ENCODE data around the gene FBL.

FBL gene

GRCh38 chr19:39867133-39867532, 21.0 kb upstream of the FBL start:
- CTCF ChIA-PET = interaction anchor here (0.6 kb wide), 1 partner anchor 23 kb away, joined by 3 read pairs; no protein-coding TSS in a partner anchor
- no peak for DNase-seq (ENCODE audit: extremely low spot score)
- POLR2A ChIA-PET = interaction anchor here (1.3 kb wide), 1 partner anchor 20 kb away, joined by 6 read pairs; the partner anchor contains the start of gene FBL
- TF ChIP-seq SP1 (IDR thresholded peaks at IDR 0.05) (no peak), FOXK2 (IDR thresholded peaks at IDR 0.05) (no peak), BHLHE40 (IDR thresholded peaks at IDR 0.05; ENCODE audit: borderline replicate concordance) (no peak), NFRKB (IDR thresholded peaks at IDR 0.05) (no peak), SUZ12 (IDR thresholded peaks at IDR 0.05) (no peak), FOXA1 (IDR thresholded peaks at IDR 0.05) (no peak), HDGF (IDR thresholded peaks at IDR 0.05; ENCODE audit: borderline replicate concordance) (no peak), TARDBP (IDR thresholded peaks at IDR 0.05) (no peak)

GRCh38 chr19:39865953-39866352, 19.8 kb upstream of the FBL start:
- no peak for DNase-seq (ENCODE audit: extremely low spot score)
- TF ChIP-seq TARDBP (IDR thresholded peaks at IDR 0.05) (no peak), FOXA1 (IDR thresholded peaks at IDR 0.05) (no peak), L3MBTL2 (conservative IDR thresholded peaks at IDR 0.05) (no peak), ARNT (IDR thresholded peaks at IDR 0.05) (no peak), ELF4 (IDR thresholded peaks at IDR 0.05) (no peak), FOXM1 (IDR thresholded peaks at IDR 0.05; ENCODE audit: borderline replicate concordance) (no peak), NFRKB (IDR thresholded peaks at IDR 0.05) (no peak), BHLHE40 (IDR thresholded peaks at IDR 0.05; ENCODE audit: borderline replicate concordance) (no peak), LEF1 (IDR thresholded peaks at IDR 0.05; ENCODE audit: borderline replicate concordance) (no peak)
- ChIA-PET CTCF (no interaction called here), POLR2A (interaction anchor here (1.0 kb wide), 1 partner anchor 20 kb away, joined by 4 read pairs; the partner anchor contains the start of gene FBL)

- TF ChIP-seq SP1 (IDR thresholded peaks at IDR 0.05) (no peak), BHLHE40 (IDR thresholded peaks at IDR 0.05; ENCODE audit: borderline replicate concordance) (no peak), HDGF (IDR thresholded peaks at IDR 0.05; ENCODE audit: borderline replicate concordance) (no peak), FOXK2 (IDR thresholded peaks at IDR 0.05) (no peak), NFRKB (IDR thresholded peaks at IDR 0.05) (no peak), L3MBTL2 (conservative IDR thresholded peaks at IDR 0.05) (no peak), SUZ12 (IDR thresholded peaks at IDR 0.05) (no peak), LEF1 (IDR thresholded peaks at IDR 0.05; ENCODE audit: borderline replicate concordance) (no peak), PKNOX1 (IDR thresholded peaks at IDR 0.05) (no peak), CTBP1 (IDR thresholded peaks at IDR 0.05; ENCODE audit: borderline replicate concordance) (no peak), ARNT (IDR thresholded peaks at IDR 0.05) (no peak), ELF4 (IDR thresholded peaks at IDR 0.05) (no peak), TARDBP (IDR thresholded peaks at IDR 0.05) (no peak)
- ChIA-PET POLR2A (no interaction called here), CTCF (no interaction called here)
- DNase-seq (ENCODE audit: extremely low spot score) = no peak
Observed at GRCh38 chr19:39865186-39865585, 19.0 kb upstream of the FBL start.

- ChIA-PET POLR2A (interaction anchor here (0.8 kb wide), 1 partner anchor 18 kb away, joined by 5 read pairs; the partner anchor contains the start of gene FBL), CTCF (no interaction called here)
Observed at GRCh38 chr19:39864118-39864517, 17.9 kb upstream of the FBL start.

GRCh38 chr19:39858541-39858940, 12.4 kb upstream of the FBL start:
- DNase-seq (ENCODE audit: extremely low spot score) = no peak
- TF ChIP-seq FOXM1 (IDR thresholded peaks at IDR 0.05; ENCODE audit: borderline replicate concordance) = no peak
- ChIA-PET CTCF (no interaction called here), POLR2A (no interaction called here)

More at GRCh38 chr19:39864118-39864517, 17.9 kb upstream of the FBL start:
- no peak for DNase-seq (ENCODE audit: extremely low spot score)
- no peak for TF ChIP-seq SP1 (IDR thresholded peaks at IDR 0.05)
- no peak for TF ChIP-seq FOXM1 (IDR thresholded peaks at IDR 0.05; ENCODE audit: borderline replicate concordance)
- TF ChIP-seq FOXA1 (IDR thresholded peaks at IDR 0.05) = no peak
- no peak for TF ChIP-seq FOXK2 (IDR thresholded peaks at IDR 0.05)
- TF ChIP-seq LEF1 (IDR thresholded peaks at IDR 0.05; ENCODE audit: borderline replicate concordance) = no peak
- TF ChIP-seq CTBP1 (IDR thresholded peaks at IDR 0.05; ENCODE audit: borderline replicate concordance) = no peak
- TF ChIP-seq TARDBP (IDR thresholded peaks at IDR 0.05) = no peak
- TF ChIP-seq NFRKB (IDR thresholded peaks at IDR 0.05) = no peak
- no peak for TF ChIP-seq PKNOX1 (IDR thresholded peaks at IDR 0.05)
- no peak for TF ChIP-seq ARNT (IDR thresholded peaks at IDR 0.05)
- TF ChIP-seq SUZ12 (IDR thresholded peaks at IDR 0.05) = no peak
- no peak for TF ChIP-seq HDGF (IDR thresholded peaks at IDR 0.05; ENCODE audit: borderline replicate concordance)
- no peak for TF ChIP-seq ELF4 (IDR thresholded peaks at IDR 0.05)
- no peak for TF ChIP-seq ZNF384 (IDR thresholded peaks at IDR 0.05)
- no peak for TF ChIP-seq L3MBTL2 (conservative IDR thresholded peaks at IDR 0.05)
- TF ChIP-seq BHLHE40 (IDR thresholded peaks at IDR 0.05; ENCODE audit: borderline replicate concordance) = no peak

GRCh38 chr19:39852882-39853281, 6.7 kb upstream of the FBL start:
- ChIA-PET CTCF (no interaction called here), POLR2A (no interaction called here)
- TF ChIP-seq SUZ12 (IDR thresholded peaks at IDR 0.05) (no peak), HDGF (IDR thresholded peaks at IDR 0.05; ENCODE audit: borderline replicate concordance) (no peak), FOXA1 (IDR thresholded peaks at IDR 0.05) (no peak), FOXK2 (IDR thresholded peaks at IDR 0.05) (no peak), LEF1 (IDR thresholded peaks at IDR 0.05; ENCODE audit: borderline replicate concordance) (no peak), ARNT (IDR thresholded peaks at IDR 0.05) (no peak), BHLHE40 (IDR thresholded peaks at IDR 0.05; ENCODE audit: borderline replicate concordance) (no peak), PKNOX1 (IDR thresholded peaks at IDR 0.05) (no peak), FOXM1 (IDR thresholded peaks at IDR 0.05; ENCODE audit: borderline replicate concordance) (no peak), TARDBP (IDR thresholded peaks at IDR 0.05) (no peak), SP1 (IDR thresholded peaks at IDR 0.05) (no peak), NFRKB (IDR thresholded peaks at IDR 0.05) (no peak), L3MBTL2 (conservative IDR thresholded peaks at IDR 0.05) (no peak), CTBP1 (IDR thresholded peaks at IDR 0.05; ENCODE audit: borderline replicate concordance) (no peak)
- no peak for DNase-seq (ENCODE audit: extremely low spot score)

Measured in HEK293T (cell line).